SK-N-SH (cell line): ENCODE measurements around the gene TIGAR. TPM values are rescaled to one million over a fixed set of nuclear protein-coding genes. Genes with fewer than 3 reads are reported as not detected.

Source experiments
- CTCF ChIA-PET: fragments of 300-600, 350-600 bp; formaldehyde crosslinking; extraction: SDS; loops from one replicate; lab custom pipeline; 2021; lab: Yijun Ruan, JAX
- POLR2A ChIA-PET: fragments of 350-600 bp; sonication (Branson Sonifier 250); formaldehyde crosslinking; extraction: SDS; loops from one replicate; lab custom pipeline; 2020; ENCODE audit warnings: antibody characterized with exemption, inconsistent platforms; lab: Yijun Ruan, JAX
- DNase-seq: peaks from one replicate; pipeline ENCODE4 v3.0.0; 2012
- H2AFZ ChIP-seq: fragments of 200-600 bp; sonication (generic); 2 replicates; pipeline ENCODE4 v1.8.1; 2016; ENCODE audit warnings: antibody characterized with exemption, mild to moderate bottlenecking, low read depth
- H3F3A ChIP-seq: fragments of 200-600 bp; sonication (generic); replicated peaks from 2 replicates; pipeline ENCODE3; 2016; ENCODE audit warnings: antibody characterized with exemption, mild to moderate bottlenecking; ENCODE audit not compliant: insufficient read depth
- H3K27ac ChIP-seq, 2 experiments: fragments of 200-500 bp in 1 of 2; fragments of 200-600 bp in 1 of 2; sonication (Bioruptor generic) in 1 of 2; sonication (generic), shearing (Covaris generic) in 1 of 2; 2 replicates each; pipeline versions ENCODE4 v1.5.1 to v1.6.1; 2014 to 2016; ENCODE audit warnings: low read depth in 2 of 2, inconsistent platforms in 1 of 2, low read length in 1 of 2, mild to moderate bottlenecking in 1 of 2, mixed read lengths in 1 of 2
- H3K27me3 ChIP-seq: fragments of 200-600 bp; sonication (generic), shearing (Covaris generic); 2 replicates; pipeline ENCODE4 v1.6.1; 2016; ENCODE audit warnings: mixed run types; ENCODE audit not compliant: insufficient read depth
- H3K36me3 ChIP-seq, 2 experiments: fragments of 200-500 bp in 1 of 2; fragments of 200-600 bp in 1 of 2; sonication (Bioruptor generic) in 1 of 2; sonication (generic) in 1 of 2; replicated peaks in 1 of 2; 2 replicates each; pipeline versions ENCODE3 to v1.5.1; 2014 to 2016; ENCODE audit warnings: low read length in 1 of 2, mild to moderate bottlenecking in 1 of 2; ENCODE audit not compliant: insufficient read depth in 2 of 2, control insufficient read depth in 1 of 2
- H3K4me1 ChIP-seq, 2 experiments: fragments of 200-500 bp in 1 of 2; fragments of 200-600 bp in 1 of 2; sonication (Bioruptor generic) in 1 of 2; sonication (generic), shearing (Covaris generic) in 1 of 2; 2 replicates each; pipeline versions ENCODE4 v1.5.1 to v1.6.1; 2014 to 2016; ENCODE audit warnings: low read depth in 1 of 2, low read length in 1 of 2, mixed run types in 1 of 2; ENCODE audit not compliant: insufficient read depth in 2 of 2, control insufficient read depth in 1 of 2
- H3K4me2 ChIP-seq: fragments of 200-600 bp; sonication (generic), shearing (Covaris generic); 2 replicates; pipeline ENCODE4 v1.6.1; 2017; ENCODE audit warnings: mixed run types
- H3K4me3 ChIP-seq, 2 experiments: fragments of 200-500 bp in 1 of 2; fragments of 200-600 bp in 1 of 2; sonication (Bioruptor generic) in 1 of 2; sonication (generic), shearing (Covaris generic) in 1 of 2; 2 replicates each; pipeline versions ENCODE4 v1.5.1 to v1.8.1; 2014 to 2016; ENCODE audit warnings: low read depth in 2 of 2, inconsistent platforms in 1 of 2, low read length in 1 of 2, mild to moderate bottlenecking in 1 of 2, mixed read lengths in 1 of 2, moderate library complexity in 1 of 2
- H3K79me2 ChIP-seq: fragments of 200-600 bp; sonication (generic); 2 replicates; pipeline ENCODE4 v1.8.1; 2017; ENCODE audit warnings: mild to moderate bottlenecking; ENCODE audit not compliant: insufficient read depth
- H3K9ac ChIP-seq: fragments of 200-600 bp; sonication (generic); 2 replicates; pipeline ENCODE4 v1.6.1; 2017; ENCODE audit warnings: mixed run types
- H3K9me2 ChIP-seq: fragments of 200-600 bp; sonication (generic); 2 replicates; pipeline ENCODE4 v1.6.1; 2017; ENCODE audit warnings: mixed run types
- H3K9me3 ChIP-seq: fragments of 200-600 bp; sonication (generic); 2 replicates; pipeline ENCODE4 v1.6.1; 2017; ENCODE audit warnings: mixed run types, mild to moderate bottlenecking, moderate library complexity
- H4K20me1 ChIP-seq: fragments of 200-600 bp; sonication (generic); 2 replicates; pipeline ENCODE4 v1.6.1; 2017; ENCODE audit warnings: mild to moderate bottlenecking, mixed run types; ENCODE audit not compliant: insufficient read depth
- CHD2 ChIP-seq: fragments of 150-350 bp; IDR thresholded peaks from 2 replicates; pipeline ENCODE4 v1.6.1; 2018; ENCODE audit warnings: low read length; ENCODE audit not compliant: partially characterized antibody
- ELF1 ChIP-seq: IDR thresholded peaks from 2 replicates; pipeline ENCODE4 v1.4.0; 2012
- FOXM1 ChIP-seq: IDR thresholded peaks from 2 replicates; pipeline ENCODE4 v1.4.0; 2012; ENCODE audit warnings: low read depth, mild to moderate bottlenecking
- GATA2 ChIP-seq: sonication (generic); formaldehyde crosslinking; IDR thresholded peaks from 2 replicates; pipeline ENCODE4 v1.5.0; 2020; ENCODE audit warnings: mild to moderate bottlenecking, missing genetic modification reagents
- NFIC ChIP-seq: IDR thresholded peaks from 2 replicates; pipeline ENCODE4 v1.4.0; 2012; ENCODE audit warnings: borderline replicate concordance
- NRF1 ChIP-seq: IDR thresholded peaks from 2 replicates; pipeline ENCODE4 v1.6.1; 2012; ENCODE audit warnings: low read depth, mild to moderate bottlenecking, low read length
- POLR2AphosphoS5 ChIP-seq: IDR thresholded peaks from 2 replicates; pipeline ENCODE4 v1.6.1; 2012; ENCODE audit warnings: low read depth, low read length
- RCOR1 ChIP-seq: fragments of 150-350 bp; IDR thresholded peaks from 2 replicates; pipeline ENCODE4 v1.6.1; 2017; ENCODE audit warnings: antibody characterized with exemption, low read length
- RXRA ChIP-seq: IDR thresholded peaks from 2 replicates; pipeline ENCODE4 v1.4.0; 2012; ENCODE audit warnings: low read depth, mild to moderate bottlenecking, borderline replicate concordance
- TAF1 ChIP-seq: IDR thresholded peaks from 2 replicates; pipeline ENCODE4 v1.6.1; 2012; ENCODE audit warnings: low read depth, mild to moderate bottlenecking, low read length, moderate library complexity, borderline replicate concordance
- TEAD4 ChIP-seq: IDR thresholded peaks from 2 replicates; pipeline ENCODE4 v1.4.0; 2012; ENCODE audit warnings: mild to moderate bottlenecking, borderline replicate concordance; ENCODE audit not compliant: insufficient read depth
- WGBS: methylation state at CpG from one replicate; pipeline ENCODE4 v1.1.6; 2017; ENCODE audit warnings: low lambda C conversion rate; 5-methylcytosine and 5-hydroxymethylcytosine counted together
- polyA plus RNA-seq, 3 experiments: library from polyadenylated mRNA; depleted of rRNA; stranded (reverse); fragments of >200 nt; gene quantifications; 2 replicates each; pipeline ENCODE4 v1.2.3, GENCODE V29; 2012
- TF ChIP-seq, protein P1 (sequence below): fragments of 150-350 bp; IDR thresholded peaks from 2 replicates; pipeline ENCODE4 v1.6.1; 2016; ENCODE audit warnings: mild to moderate bottlenecking, low read depth, low read length

The TIGAR gene
- polyA plus RNA-seq, 1 of the 3 experiments (the other 2 are of a cell fraction): 8.3 TPM

GRCh38 chr12:4288296-4289131, 32.5 kb upstream of the TIGAR start:
- H2AFZ ChIP-seq: no peak overlapping the region
- H3F3A ChIP-seq: no peaks in the 10 kb centered on the region
- no peak overlapping the region for H3K9ac ChIP-seq
- H3K27ac ChIP-seq: no peak overlapping the region
- TF ChIP-seq FOXM1: no peak
- ChIA-PET CTCF (interaction anchor here (1.2 to 15.2 kb wide), 4 partner anchors 11 to 569 kb away, joined by 3 to 162 read pairs (median 4); no protein-coding TSS in a partner anchor), POLR2A (no interaction called here)
- H3K79me2 ChIP-seq: no peaks in the 10 kb centered on the region
- H3K4me3 ChIP-seq: no peak overlapping the region
- H3K9me3 ChIP-seq: no peaks in the 10 kb centered on the region
- WGBS: 20% methylated on average over 19 of the region's 20 CpGs
- H3K4me1 ChIP-seq: no peaks in the 10 kb centered on the region
- no peaks in the 10 kb centered on the region for H4K20me1 ChIP-seq
- no peaks in the 10 kb centered on the region for H3K9me2 ChIP-seq
- H3K4me2 ChIP-seq: no peak overlapping the region
- H3K27me3 ChIP-seq: peaks cover 98% of the 10 kb centered on the region
- H3K36me3 ChIP-seq: no peaks in the 10 kb centered on the region
- DNase-seq: no peak

- no peaks in the 10 kb centered on the region for H3K9me2 ChIP-seq
- CTCF ChIA-PET: interaction anchor here (0.8 to 15.2 kb wide), 5 partner anchors 10 to 568 kb away, joined by 3 to 162 read pairs (median 4); no protein-coding TSS in a partner anchor
- H3K27me3 ChIP-seq: peaks cover 99% of the 10 kb centered on the region
- H3K27ac ChIP-seq: no peak overlapping the region
- H4K20me1 ChIP-seq: no peaks in the 10 kb centered on the region
- H3K36me3 ChIP-seq: no peaks in the 10 kb centered on the region
- H3K4me3 ChIP-seq: no peak overlapping the region; a peak in 1 of 4 replicates
- no peak overlapping the region for H3K9ac ChIP-seq
- H3K4me2 ChIP-seq: no peak overlapping the region
- H3K79me2 ChIP-seq: no peaks in the 10 kb centered on the region
- no peaks in the 10 kb centered on the region for H3K4me1 ChIP-seq
- no peaks in the 10 kb centered on the region for H3K9me3 ChIP-seq
- POLR2A ChIA-PET: no interaction called here
- no peak for DNase-seq
- 18% methylated on average over 15 of the region's 20 CpGs for WGBS
- H3F3A ChIP-seq: no peaks in the 10 kb centered on the region
- TF ChIP-seq GATA2 (CRISPR knock-in tag) (no peak), RCOR1 (no peak), POLR2AphosphoS5 (no peak), TEAD4 (no peak), CHD2 (no peak)
- no peak overlapping the region for H2AFZ ChIP-seq
Measured at GRCh38 chr12:4289231-4289878, 31.7 kb upstream of the TIGAR start.

DNA sequence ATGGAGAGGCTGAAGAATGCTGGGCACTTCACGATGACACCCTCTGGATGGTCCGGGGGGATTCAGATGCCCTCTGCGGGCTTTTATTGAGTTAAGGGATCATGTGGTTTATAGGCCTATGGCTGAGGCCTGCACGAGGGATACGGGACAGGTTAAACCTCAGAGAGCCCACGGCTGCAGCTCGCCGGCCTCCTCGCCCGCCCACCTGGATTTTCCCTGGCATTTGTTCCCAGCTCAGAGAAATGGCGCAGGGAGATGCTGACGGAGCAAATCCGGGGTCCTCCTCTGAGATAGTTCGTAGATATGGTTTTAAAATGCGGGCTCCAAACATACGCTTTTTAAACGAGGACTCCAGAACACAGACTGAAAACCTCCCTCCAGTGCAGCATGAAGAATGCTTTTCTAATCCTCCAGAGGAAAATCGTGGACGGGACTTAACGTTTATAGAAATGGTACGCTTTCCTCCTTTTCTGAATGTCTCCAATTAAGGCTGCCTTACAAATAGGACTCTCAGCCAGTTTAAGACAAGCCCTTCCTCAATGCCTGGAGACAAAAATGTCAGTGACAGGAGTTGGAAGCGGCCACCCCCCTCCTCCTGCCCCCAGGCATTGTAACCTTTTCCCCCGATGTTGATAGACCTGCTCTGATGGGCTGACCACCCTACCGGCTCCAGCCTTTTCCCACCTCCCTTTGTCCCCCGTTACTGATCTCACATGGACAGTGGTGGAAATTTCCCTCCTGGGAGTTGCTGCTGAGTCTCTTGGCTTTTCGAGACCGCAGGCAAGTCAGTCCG, 30.8 kb upstream of the TIGAR start:
- POLR2A ChIA-PET: no interaction called here
- 25% methylated on average over 20 of the region's 28 CpGs for WGBS
- peaks cover 99% of the 10 kb centered on the region for H3K27me3 ChIP-seq
- H3K4me2 ChIP-seq: no peak overlapping the region
- CTCF ChIA-PET: interaction anchor here (0.8 to 15.2 kb wide), 5 partner anchors 9 to 567 kb away, joined by 3 to 162 read pairs (median 4); no protein-coding TSS in a partner anchor
- no peak overlapping the region for H2AFZ ChIP-seq
- H3K27ac ChIP-seq: no peak overlapping the region
- H3K9me3 ChIP-seq: no peaks in the 10 kb centered on the region
- H4K20me1 ChIP-seq: no peaks in the 10 kb centered on the region
- TF ChIP-seq, protein P1, sequence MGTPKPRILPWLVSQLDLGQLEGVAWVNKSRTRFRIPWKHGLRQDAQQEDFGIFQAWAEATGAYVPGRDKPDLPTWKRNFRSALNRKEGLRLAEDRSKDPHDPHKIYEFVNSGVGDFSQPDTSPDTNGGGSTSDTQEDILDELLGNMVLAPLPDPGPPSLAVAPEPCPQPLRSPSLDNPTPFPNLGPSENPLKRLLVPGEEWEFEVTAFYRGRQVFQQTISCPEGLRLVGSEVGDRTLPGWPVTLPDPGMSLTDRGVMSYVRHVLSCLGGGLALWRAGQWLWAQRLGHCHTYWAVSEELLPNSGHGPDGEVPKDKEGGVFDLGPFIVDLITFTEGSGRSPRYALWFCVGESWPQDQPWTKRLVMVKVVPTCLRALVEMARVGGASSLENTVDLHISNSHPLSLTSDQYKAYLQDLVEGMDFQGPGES: no peak
- TF ChIP-seq TAF1 (no peak), RXRA (no peak), ELF1 (no peak), NFIC (no peak), NRF1 (no peak)
- H3K9ac ChIP-seq: no peak overlapping the region
- H3F3A ChIP-seq: no peaks in the 10 kb centered on the region
- H3K36me3 ChIP-seq: no peaks in the 10 kb centered on the region
- DNase-seq: no peak
- no peaks in the 10 kb centered on the region for H3K79me2 ChIP-seq
- H3K4me1 ChIP-seq: no peaks in the 10 kb centered on the region
- H3K9me2 ChIP-seq: no peaks in the 10 kb centered on the region
- no peak overlapping the region for H3K4me3 ChIP-seq
